ENCODE data around the gene CTNNA3.

The CTNNA3 gene

GRCh38 chr10:65892284-65892683 is 1803.7 kb downstream of the CTNNA3 start:
- Histone ChIP-seq H3K27ac (ENCODE audit: low read depth, low read length) (peak overlapping the region; percentile 46), H3K27me3 (ENCODE audit: control insufficient read depth, low read length) (no peaks in the 10 kb centered on the region), H3K9me2 (replicated peaks; ENCODE audit: control insufficient read depth, low read length) (no peaks in the 10 kb centered on the region), H3K36me3 (ENCODE audit: control insufficient read depth, low read length) (0 out of 2 replicates have a peak, but pooled peaks cover 3% of the 10 kb centered on the region), H4K20me1 (ENCODE audit: control insufficient read depth, insufficient read depth, low read depth, low read length) (no peaks in the 10 kb centered on the region), H3K4me2 (ENCODE audit: low read length) (peak overlapping the region; percentile 41), H3K79me2 (ENCODE audit: control insufficient read depth, low read length) (no peaks in the 10 kb centered on the region), H3K4me3 (ENCODE audit: low read length) (peak overlapping the region; percentile 23; the same call in 1 of the 2 replicates), H3K4me1 (ENCODE audit: control insufficient read depth, low read length) (peaks cover 35% of the 10 kb centered on the region), H3K9me3 (ENCODE audit: control insufficient read depth, insufficient read depth, low read length) (no peaks in the 10 kb centered on the region; the same call in 1 of the 2 replicates), H3F3A (ENCODE audit: control insufficient read depth, insufficient read depth) (no peaks in the 10 kb centered on the region)
- no peak for TF ChIP-seq EZH2phosphoT487 (IDR thresholded peaks at IDR 0.05; ENCODE audit: borderline replicate concordance, low read length)
- no peak for TF ChIP-seq CTCF (IDR thresholded peaks at IDR 0.05; ENCODE audit: low read depth, low read length, poor library complexity, severe bottlenecking)

GRCh38 chr10:65891073-65891981 is 1804.7 kb downstream of the CTNNA3 start:
- Histone ChIP-seq H3K27me3 (ENCODE audit: control insufficient read depth, low read length) (no peaks in the 10 kb centered on the region), H3K36me3 (ENCODE audit: control insufficient read depth, low read length) (0 out of 2 replicates have a peak, but pooled peaks cover 3% of the 10 kb centered on the region), H3F3A (ENCODE audit: control insufficient read depth, insufficient read depth) (no peaks in the 10 kb centered on the region), H3K4me1 (ENCODE audit: control insufficient read depth, low read length) (peaks cover 28% of the 10 kb centered on the region), H3K27ac (ENCODE audit: low read depth, low read length) (peak overlapping the region; percentile 46), H3K4me3 (ENCODE audit: low read length) (peak overlapping the region; percentile 23), H3K9me2 (replicated peaks; ENCODE audit: control insufficient read depth, low read length) (no peaks in the 10 kb centered on the region), H3K4me2 (ENCODE audit: low read length) (peak overlapping the region; percentile 41), H3K9me3 (ENCODE audit: control insufficient read depth, insufficient read depth, low read length) (no peaks in the 10 kb centered on the region; the same call in 1 of the 2 replicates), H3K79me2 (ENCODE audit: control insufficient read depth, low read length) (no peaks in the 10 kb centered on the region), H4K20me1 (ENCODE audit: control insufficient read depth, insufficient read depth, low read depth, low read length) (no peaks in the 10 kb centered on the region)
- TF ChIP-seq CTCF (IDR thresholded peaks at IDR 0.05; ENCODE audit: low read depth, low read length, poor library complexity, severe bottlenecking) (no peak), EZH2phosphoT487 (IDR thresholded peaks at IDR 0.05; ENCODE audit: borderline replicate concordance, low read length) (no peak)

GRCh38 chr10:65864529-65864928 is 1831.5 kb downstream of the CTNNA3 start:
- Histone ChIP-seq H3K4me2 (ENCODE audit: low read length) (no peak overlapping the region), H4K20me1 (ENCODE audit: control insufficient read depth, insufficient read depth, low read depth, low read length) (no peaks in the 10 kb centered on the region), H3K4me1 (ENCODE audit: control insufficient read depth, low read length) (peaks cover 28% of the 10 kb centered on the region), H3K27me3 (ENCODE audit: control insufficient read depth, low read length) (no peaks in the 10 kb centered on the region), H3K9me2 (replicated peaks; ENCODE audit: control insufficient read depth, low read length) (no peaks in the 10 kb centered on the region), H3K36me3 (ENCODE audit: control insufficient read depth, low read length) (no peaks in the 10 kb centered on the region), H3K9me3 (ENCODE audit: control insufficient read depth, insufficient read depth, low read length) (peaks cover 3% of the 10 kb centered on the region; the same call in 1 of the 2 replicates), H3K27ac (ENCODE audit: low read depth, low read length) (no peak overlapping the region), H3K4me3 (ENCODE audit: low read length) (no peak overlapping the region), H3F3A (ENCODE audit: control insufficient read depth, insufficient read depth) (no peaks in the 10 kb centered on the region), H3K79me2 (ENCODE audit: control insufficient read depth, low read length) (no peaks in the 10 kb centered on the region)
- TF ChIP-seq EZH2phosphoT487 (IDR thresholded peaks at IDR 0.05; ENCODE audit: borderline replicate concordance, low read length) (no peak), CTCF (IDR thresholded peaks at IDR 0.05; ENCODE audit: low read depth, low read length, poor library complexity, severe bottlenecking) (no peak)

All from DOHH2 (cell line).